ENCODE results near the gene POMC. TPM values are rescaled to one million over a fixed set of nuclear protein-coding genes. Genes with fewer than 3 reads are reported as not detected.

Gene POMC
- total and polyA plus RNA-seq, 2 donors (not counting 1 experiment from before 2014, with no cell fraction given) = 3.4 to 16.7 TPM

DNA sequence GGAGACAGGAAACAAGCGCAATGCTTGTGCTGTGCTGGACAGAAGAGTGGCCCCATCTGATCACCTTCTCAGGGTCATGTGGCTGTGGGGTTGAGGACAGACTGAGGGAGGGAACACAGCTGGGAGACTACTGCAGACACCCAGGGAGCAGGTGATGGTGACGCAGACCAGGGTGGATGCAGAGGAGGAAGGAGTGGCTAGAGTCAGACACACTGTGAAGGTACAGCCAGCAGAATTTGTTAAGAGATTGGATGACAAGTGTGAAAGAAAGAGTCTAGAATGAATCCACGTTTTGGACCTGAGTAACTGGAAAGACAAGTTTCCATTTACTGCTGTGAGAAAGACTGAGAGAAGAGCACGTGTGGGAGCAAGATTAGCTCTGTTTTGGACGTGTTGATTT is 15.9 kb upstream of the POMC start:
- H3K27me3 ChIP-seq (replicated peaks in 1 of 4; ENCODE audit: control extremely low read depth in 1 of 4, control insufficient read depth in 3 of 4, insufficient read depth in 4 of 4, low read length in 3 of 4) = peaks cover 0 to 5% (median 0%) of the 10 kb centered on the region in 4 experiments
- no peak overlapping the region for H3K27ac ChIP-seq (ENCODE audit: low read length in 2 of 2)
- Mint-ChIP-seq H3K4me3 (no peak overlapping the region), H3K27me3 (peaks cover 20% of the 10 kb centered on the region), H3K9me3 (ENCODE audit: insufficient read depth) (no peaks in the 10 kb centered on the region), H3K27ac (peak overlapping the region; percentile 8), H3K4me1 (no peaks in the 10 kb centered on the region)
- DNase-seq (no peak), ATAC-seq (ENCODE audit: low read depth) (no peak)
- no peaks in the 10 kb centered on the region for H4K20me1 ChIP-seq (ENCODE audit: control insufficient read depth, insufficient read depth, low read length, poor library complexity, severe bottlenecking)
- CTCF ChIA-PET = interaction anchor here (1.5 to 1.6 kb wide), 2 partner anchors 13 to 21 kb away, joined by 3 to 7 read pairs; no protein-coding TSS in a partner anchor
- POLR2A ChIA-PET = no interaction called here
- TF ChIP-seq, protein P1, sequence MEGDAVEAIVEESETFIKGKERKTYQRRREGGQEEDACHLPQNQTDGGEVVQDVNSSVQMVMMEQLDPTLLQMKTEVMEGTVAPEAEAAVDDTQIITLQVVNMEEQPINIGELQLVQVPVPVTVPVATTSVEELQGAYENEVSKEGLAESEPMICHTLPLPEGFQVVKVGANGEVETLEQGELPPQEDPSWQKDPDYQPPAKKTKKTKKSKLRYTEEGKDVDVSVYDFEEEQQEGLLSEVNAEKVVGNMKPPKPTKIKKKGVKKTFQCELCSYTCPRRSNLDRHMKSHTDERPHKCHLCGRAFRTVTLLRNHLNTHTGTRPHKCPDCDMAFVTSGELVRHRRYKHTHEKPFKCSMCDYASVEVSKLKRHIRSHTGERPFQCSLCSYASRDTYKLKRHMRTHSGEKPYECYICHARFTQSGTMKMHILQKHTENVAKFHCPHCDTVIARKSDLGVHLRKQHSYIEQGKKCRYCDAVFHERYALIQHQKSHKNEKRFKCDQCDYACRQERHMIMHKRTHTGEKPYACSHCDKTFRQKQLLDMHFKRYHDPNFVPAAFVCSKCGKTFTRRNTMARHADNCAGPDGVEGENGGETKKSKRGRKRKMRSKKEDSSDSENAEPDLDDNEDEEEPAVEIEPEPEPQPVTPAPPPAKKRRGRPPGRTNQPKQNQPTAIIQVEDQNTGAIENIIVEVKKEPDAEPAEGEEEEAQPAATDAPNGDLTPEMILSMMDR (IDR thresholded peaks at IDR 0.05) = no peak
- no peak for TF ChIP-seq EZH2 (IDR thresholded peaks at IDR 0.05; ENCODE audit: borderline replicate concordance, insufficient read depth, low read depth, low read length, poor library complexity, severe bottlenecking)
- H3K4me3 ChIP-seq (ENCODE audit: control extremely low read depth in 1 of 5, extremely low read depth in 1 of 5, insufficient read depth in 1 of 5, low read depth in 2 of 5, low read length in 4 of 5) = no peak overlapping the region
- H3K36me3 ChIP-seq (replicated peaks in 1 of 2; ENCODE audit: control extremely low read depth in 1 of 2, control insufficient read depth in 1 of 2, extremely low read depth in 1 of 2, insufficient read depth in 2 of 2, low read length in 1 of 2) = no peaks in the 10 kb centered on the region
- H3K79me2 ChIP-seq (ENCODE audit: control insufficient read depth, insufficient read depth, low read length) = no peaks in the 10 kb centered on the region
- WGBS (ENCODE audit: insufficient coverage) = 82% methylated on average over 5 of the region's 5 CpGs
- H3K9me3 ChIP-seq (ENCODE audit: control extremely low read depth in 1 of 3, control insufficient read depth in 2 of 3, insufficient read depth in 1 of 3, low read length in 2 of 3) = no peaks in the 10 kb centered on the region
- no peak overlapping the region for H3K4me2 ChIP-seq (replicated peaks; ENCODE audit: low read depth, low read length, poor library complexity, severe bottlenecking)
- intact Hi-C loops (cut with micrococcal nuclease) = no loop called here
- H2AFZ ChIP-seq (ENCODE audit: insufficient read depth, low read depth, low read length, poor library complexity, severe bottlenecking) = no peak overlapping the region
- H3K9ac ChIP-seq (ENCODE audit: low read length) = no peak overlapping the region
- no peaks in the 10 kb centered on the region for H3K4me1 ChIP-seq (ENCODE audit: control insufficient read depth in 2 of 2, insufficient read depth in 2 of 2, low read length in 2 of 2)

DNA sequence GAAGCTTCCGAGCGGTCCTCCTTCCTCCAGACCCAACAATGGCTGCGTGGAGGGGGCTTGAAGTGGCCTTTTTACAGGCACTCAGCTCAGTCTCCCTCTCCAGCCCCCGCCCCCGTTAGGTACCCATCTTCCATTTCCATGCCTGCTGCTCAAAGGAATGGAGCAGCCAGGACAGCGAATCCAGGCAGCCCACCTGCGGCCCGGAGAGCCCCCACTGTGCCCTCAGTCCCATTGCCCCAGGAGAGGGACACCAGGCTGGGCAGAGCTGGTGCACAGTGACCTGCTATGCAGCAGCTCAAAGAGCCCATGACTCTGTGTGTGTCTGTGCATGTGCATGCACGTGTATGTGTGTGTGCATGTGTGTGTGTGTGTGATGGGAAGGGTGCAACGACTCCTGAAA is 10.6 kb upstream of the POMC start:
- ATAC-seq (ENCODE audit: low read depth) = no peak
- ChIA-PET POLR2A (no interaction called here), CTCF (interaction anchor here (1.4 kb wide), 1 partner anchor 18 kb away, joined by 4 read pairs; no protein-coding TSS in a partner anchor)

More for the DNA sequence above, 10.6 kb upstream of the POMC start:
- WGBS (ENCODE audit: insufficient coverage) = 92% methylated on average over 7 of the region's 10 CpGs
- no peak overlapping the region for H3K27ac ChIP-seq (ENCODE audit: low read length in 2 of 2)
- no peak overlapping the region for H3K9ac ChIP-seq (ENCODE audit: low read length)
- H3K27ac Mint-ChIP-seq = no peak overlapping the region
- no peak overlapping the region for H3K4me3 ChIP-seq (ENCODE audit: control extremely low read depth in 1 of 5, extremely low read depth in 1 of 5, insufficient read depth in 1 of 5, low read depth in 2 of 5, low read length in 4 of 5)
- no peaks in the 10 kb centered on the region for H3K36me3 ChIP-seq (replicated peaks in 1 of 2; ENCODE audit: control extremely low read depth in 1 of 2, control insufficient read depth in 1 of 2, extremely low read depth in 1 of 2, insufficient read depth in 2 of 2, low read length in 1 of 2)
- DNase-seq = no peak
- H3K27me3 ChIP-seq (replicated peaks in 1 of 4; ENCODE audit: control extremely low read depth in 1 of 4, control insufficient read depth in 3 of 4, insufficient read depth in 4 of 4, low read length in 3 of 4) = peaks cover 0 to 30% (median 4%) of the 10 kb centered on the region in 4 experiments
- no peak overlapping the region for H3K4me2 ChIP-seq (replicated peaks; ENCODE audit: low read depth, low read length, poor library complexity, severe bottlenecking)
- no peaks in the 10 kb centered on the region for H3K4me1 Mint-ChIP-seq
- H3K4me3 Mint-ChIP-seq = no peak overlapping the region
- no peak overlapping the region for H2AFZ ChIP-seq (ENCODE audit: insufficient read depth, low read depth, low read length, poor library complexity, severe bottlenecking)
- no peaks in the 10 kb centered on the region for H3K9me3 Mint-ChIP-seq (ENCODE audit: insufficient read depth)
- H4K20me1 ChIP-seq (ENCODE audit: control insufficient read depth, insufficient read depth, low read length, poor library complexity, severe bottlenecking) = no peaks in the 10 kb centered on the region
- H3K79me2 ChIP-seq (ENCODE audit: control insufficient read depth, insufficient read depth, low read length) = no peaks in the 10 kb centered on the region
- H3K27me3 Mint-ChIP-seq = peaks cover 24% of the 10 kb centered on the region
- TF ChIP-seq, protein P1 (IDR thresholded peaks at IDR 0.05) = no peak
- no peak for TF ChIP-seq EZH2 (IDR thresholded peaks at IDR 0.05; ENCODE audit: borderline replicate concordance, insufficient read depth, low read depth, low read length, poor library complexity, severe bottlenecking)
- H3K9me3 ChIP-seq (ENCODE audit: control extremely low read depth in 1 of 3, control insufficient read depth in 2 of 3, insufficient read depth in 1 of 3, low read length in 2 of 3) = no peaks in the 10 kb centered on the region
- intact Hi-C loops (cut with micrococcal nuclease) = no loop called here
- no peaks in the 10 kb centered on the region for H3K4me1 ChIP-seq (ENCODE audit: control insufficient read depth in 2 of 2, insufficient read depth in 2 of 2, low read length in 2 of 2)
